Esophagus (tissue), 2 donors: ENCODE measurements around the gene DNAJC10. TPM values are rescaled to one million over a fixed set of nuclear protein-coding genes. Genes with fewer than 3 reads are reported as not detected.
"Not testable (repeated sequence)": the region's sequence is repeated elsewhere in the genome, so short reads cannot be mapped to it uniquely, and the experiment has no call there.

Source experiments
- H3K27ac ChIP-seq, 2 donors: one replicate each; pipeline ENCODE4 v1.5.1; 2013; ENCODE audit warnings: low read depth in 2 of 2, mild to moderate bottlenecking in 2 of 2, inconsistent platforms in 1 of 2, low read length in 1 of 2, moderate library complexity in 1 of 2
- H3K27me3 ChIP-seq, 2 donors: one replicate each; pipeline ENCODE4 v1.6.1; 2013; ENCODE audit warnings: low read length in 2 of 2, control low read depth in 1 of 2, mild to moderate bottlenecking in 1 of 2; ENCODE audit not compliant: insufficient read depth in 2 of 2, control insufficient read depth in 1 of 2
- H3K36me3 ChIP-seq, 2 donors: one replicate each; pipeline ENCODE4 v1.6.1; 2013; ENCODE audit warnings: low read length in 1 of 2; ENCODE audit not compliant: control insufficient read depth in 2 of 2, insufficient read depth in 2 of 2
- H3K4me1 ChIP-seq, 2 donors: one replicate each; pipeline ENCODE4 v1.6.1; 2013; ENCODE audit warnings: low read length in 1 of 2; ENCODE audit not compliant: control insufficient read depth in 2 of 2, insufficient read depth in 2 of 2
- H3K4me3 ChIP-seq, 2 donors: one replicate each; pipeline ENCODE4 v1.5.1; 2013; ENCODE audit warnings: low read length in 2 of 2, mild to moderate bottlenecking in 2 of 2, low read depth in 1 of 2, moderate library complexity in 1 of 2
- H3K9me3 ChIP-seq, 2 donors: one replicate each; pipeline ENCODE4 v1.6.1; 2013; ENCODE audit warnings: mild to moderate bottlenecking in 2 of 2, low read depth in 1 of 2, low read length in 1 of 2, moderate library complexity in 1 of 2; ENCODE audit not compliant: control insufficient read depth in 2 of 2, insufficient read depth in 1 of 2
- WGBS, 2 donors: extraction: QIAGEN DNeasy Blood & Tissue Kit; methylation state at CpG; one replicate each; pipeline ENCODE4 v1.1.7; 2013; 5-methylcytosine and 5-hydroxymethylcytosine counted together
- polyA plus RNA-seq, 2 donors: library from polyadenylated mRNA; stranded (reverse); fragments of 200-250 nt; gene quantifications; one replicate each; pipeline ENCODE4 v1.2.3, GENCODE V29; 2013
- donor health status: healthy with polysubstance abuse.
- donor health status: Bipolar disorder and iron deficiency.

Gene DNAJC10
- polyA plus RNA-seq, 2 donors, result 7.0 to 10.1 TPM

- H3K36me3 ChIP-seq, result no peaks in the 10 kb centered on the region
- no peaks in the 10 kb centered on the region for H3K9me3 ChIP-seq
- no peak overlapping the region for H3K27ac ChIP-seq
- no peaks in the 10 kb centered on the region for H3K27me3 ChIP-seq
- H3K4me1 ChIP-seq, result no peaks in the 10 kb centered on the region
- H3K4me3 ChIP-seq, result no peak overlapping the region
- WGBS, 2 donors, result 70 to 71% methylated on average over 4 of the region's 4 CpGs
Measured at GRCh38 chr2:182718459-182718858, 2.4 kb downstream of the DNAJC10 start.

GRCh38 chr2:182719116-182719515, 3.1 kb downstream of the DNAJC10 start:
- H3K36me3 ChIP-seq, H3K4me3 ChIP-seq: not testable (repeated sequence)
- WGBS, 2 donors, result 92 to 96% methylated on average over 8 of the region's 8 CpGs

GRCh38 chr2:182724656-182725055, 8.6 kb downstream of the DNAJC10 start:
- Histone ChIP-seq H3K9me3 (no peaks in the 10 kb centered on the region), H3K4me3 (no peak overlapping the region), H3K27ac (no peak overlapping the region), H3K27me3 (no peaks in the 10 kb centered on the region), H3K36me3 (no peaks in the 10 kb centered on the region), H3K4me1 (no peaks in the 10 kb centered on the region)
- 62 to 63% methylated on average over 3 of the region's 3 CpGs for WGBS, 2 donors

More at GRCh38 chr2:182719116-182719515, 3.1 kb downstream of the DNAJC10 start:
- not testable (repeated sequence) for H3K27ac ChIP-seq, H3K27me3 ChIP-seq, H3K4me1 ChIP-seq, H3K9me3 ChIP-seq

GRCh38 chr2:182726473-182726872, 10.4 kb downstream of the DNAJC10 start:
- no peaks in the 10 kb centered on the region for H3K9me3 ChIP-seq
- H3K4me1 ChIP-seq, result no peaks in the 10 kb centered on the region
- no peak overlapping the region for H3K4me3 ChIP-seq
- 92 to 95% methylated on average over 3 of the region's 3 CpGs for WGBS, 2 donors
- H3K36me3 ChIP-seq, result no peaks in the 10 kb centered on the region
- H3K27ac ChIP-seq, result no peak overlapping the region
- H3K27me3 ChIP-seq, result no peaks in the 10 kb centered on the region

GRCh38 chr2:182728014-182728413, 12.0 kb downstream of the DNAJC10 start:
- no peaks in the 10 kb centered on the region for H3K27me3 ChIP-seq
- no peak overlapping the region for H3K4me3 ChIP-seq
- no peaks in the 10 kb centered on the region for H3K9me3 ChIP-seq
- H3K27ac ChIP-seq, result no peak overlapping the region
- WGBS, 2 donors, result 73 to 88% methylated on average over 4 of the region's 4 CpGs
- no peaks in the 10 kb centered on the region for H3K36me3 ChIP-seq
- no peaks in the 10 kb centered on the region for H3K4me1 ChIP-seq

- Histone ChIP-seq H3K36me3 (no peaks in the 10 kb centered on the region), H3K27me3 (no peaks in the 10 kb centered on the region), H3K4me3 (no peak overlapping the region), H3K4me1 (no peaks in the 10 kb centered on the region), H3K27ac (no peak overlapping the region), H3K9me3 (no peaks in the 10 kb centered on the region)
- 82 to 95% methylated on average over 2 of the region's 2 CpGs for WGBS, 2 donors
Measured at GRCh38 chr2:182729710-182730339, 13.8 kb downstream of the DNAJC10 start.

- Histone ChIP-seq H3K36me3 (no peaks in the 10 kb centered on the region), H3K9me3 (no peaks in the 10 kb centered on the region), H3K27ac (no peak overlapping the region), H3K4me1 (no peaks in the 10 kb centered on the region), H3K27me3 (no peaks in the 10 kb centered on the region), H3K4me3 (no peak overlapping the region)
Measured at GRCh38 chr2:182730486-182730885, 14.4 kb downstream of the DNAJC10 start.

- Histone ChIP-seq H3K4me3 (no peak overlapping the region), H3K27ac (no peak overlapping the region), H3K36me3 (no peaks in the 10 kb centered on the region), H3K9me3 (no peaks in the 10 kb centered on the region), H3K27me3 (no peaks in the 10 kb centered on the region), H3K4me1 (no peaks in the 10 kb centered on the region)
Measured at GRCh38 chr2:182732736-182733135, 16.7 kb downstream of the DNAJC10 start.

GRCh38 chr2:182733572-182733971, 17.5 kb downstream of the DNAJC10 start:
- Histone ChIP-seq H3K27ac (no peak overlapping the region), H3K4me3 (no peak overlapping the region), H3K27me3 (no peaks in the 10 kb centered on the region), H3K4me1 (no peaks in the 10 kb centered on the region), H3K36me3 (no peaks in the 10 kb centered on the region), H3K9me3 (no peaks in the 10 kb centered on the region)
- WGBS, 2 donors, result 89 to 97% methylated on average over 1 of the region's 1 CpG

- 93 to 94% methylated on average over 8 of the region's 8 CpGs for WGBS, 2 donors
- not testable (repeated sequence) for H3K9me3 ChIP-seq, H3K36me3 ChIP-seq, H3K4me3 ChIP-seq, H3K4me1 ChIP-seq, H3K27ac ChIP-seq, H3K27me3 ChIP-seq
Measured at GRCh38 chr2:182736856-182737255, 20.8 kb downstream of the DNAJC10 start.
